Gastrocnemius medialis (tissue), 4 donors: ENCODE data around the gene TAX1BP3.

ENCODE experiments used
- CTCF ChIP-seq, 5 experiments: fragments of 450-650 bp in 3 of 5; fragments of 200-600 bp in 2 of 5; sonication (generic) in 2 of 5; IDR thresholded peaks in 4 of 5; conservative IDR thresholded peaks in 1 of 5; 1 replicate in 4 of 5; 2 replicates in 1 of 5; pipeline ENCODE4 v1.5.1; 2016 to 2019; ENCODE audit warnings: antibody characterized with exemption in 5 of 5, mild to moderate bottlenecking in 3 of 5, moderate library complexity in 3 of 5
- POLR2A ChIP-seq, 2 donors: fragments of 450-650 bp; IDR thresholded peaks; one replicate each; pipeline ENCODE4 v1.6.1; 2017; ENCODE audit warnings: antibody characterized with exemption in 2 of 2, mild to moderate bottlenecking in 2 of 2, moderate library complexity in 2 of 2

- TF ChIP-seq CTCF (IDR thresholded peaks at IDR 0.05 in 4 of 5, conservative IDR thresholded peaks at IDR 0.05 in 1 of 5) (no peak), POLR2A (IDR thresholded peaks at IDR 0.05) (no peak)
These were observed 25.5 kb upstream of the TAX1BP3 start for GRCh38 chr17:3693829-3694231.
